Activated B cell treated with CpG ODN at 0.5 μM for 24 hours (primary cell): Measurements from ENCODE around the gene SNORC. TPM values are rescaled to one million over a fixed set of nuclear protein-coding genes. Genes with fewer than 3 reads are reported as not detected.

Experiments used
- ATAC-seq: fragments of 200-7000 bp; cut with Tn5 transposase; one replicate; pipeline ENCODE4 v1.10.0; 2021; ENCODE audit warnings: low read depth, mild to moderate bottlenecking, moderate library complexity
- CTCF ChIA-PET: fragments of 350-600 bp; sonication (Branson Sonifier 250); formaldehyde crosslinking; loops from one replicate; lab custom pipeline; 2021; ENCODE audit warnings: antibody characterized with exemption; lab: Charles Lee
- POLR2A ChIA-PET: fragments of 350-600 bp; sonication (Branson Sonifier 250); formaldehyde crosslinking; loops from one replicate; lab custom pipeline; 2021; ENCODE audit warnings: antibody characterized with exemption; lab: Charles Lee
- DNase-seq: peaks from one replicate; pipeline ENCODE4 v3.0.0; 2022
- H3K27ac Mint-ChIP-seq: one replicate; pipeline ENCODE4 v1.8.0; 2020; ENCODE audit warnings: mixed read lengths
- H3K27me3 Mint-ChIP-seq: one replicate; pipeline ENCODE4 v1.8.0; 2021; ENCODE audit warnings: mixed read lengths
- H3K36me3 Mint-ChIP-seq: one replicate; pipeline ENCODE4 v1.8.0; 2021; ENCODE audit warnings: low read depth, mixed read lengths
- H3K4me1 Mint-ChIP-seq: one replicate; pipeline ENCODE4 v1.8.0; 2021; ENCODE audit warnings: mixed read lengths
- H3K4me3 Mint-ChIP-seq: one replicate; pipeline ENCODE4 v1.8.0; 2020; ENCODE audit warnings: mild to moderate bottlenecking, mixed read lengths
- H3K9me3 Mint-ChIP-seq: one replicate; pipeline ENCODE4 v1.8.0; 2020; ENCODE audit warnings: mixed read lengths
- CTCF ChIP-seq: fragments of 200-600 bp; IDR thresholded peaks from one replicate; pipeline ENCODE4 v1.8.0; 2022; ENCODE audit warnings: antibody characterized with exemption, mild to moderate bottlenecking
- intact Hi-C: fragments of 100-400 bp; cut with micrococcal nuclease; formaldehyde crosslinking; loops from one replicate; pipeline ENCODE4 v1.15.1; 2024
- total RNA-seq: library from RNA; stranded (reverse); gene quantifications from 2 replicates; pipeline ENCODE4 v1.2.3, GENCODE V29; 2022

Gene SNORC
- total RNA-seq, 1 donor from 2014 or later, result 2.1 TPM

- no peak for ATAC-seq
- peaks cover 5% of the 10 kb centered on the region for H3K27me3 Mint-ChIP-seq
- no peaks in the 10 kb centered on the region for H3K4me1 Mint-ChIP-seq
- ChIA-PET CTCF (no interaction called here), POLR2A (interaction anchor here (0.6 kb wide), 1 partner anchor 402 kb away, joined by 3 read pairs; no protein-coding TSS in a partner anchor)
- H3K27ac Mint-ChIP-seq, result no peak overlapping the region
- DNase-seq, result no peak
- no peaks in the 10 kb centered on the region for H3K9me3 Mint-ChIP-seq
- no peak for TF ChIP-seq CTCF
- H3K36me3 Mint-ChIP-seq, result no peaks in the 10 kb centered on the region
- intact Hi-C loops, result no loop called here
- H3K4me3 Mint-ChIP-seq, result no peak overlapping the region
These were observed 12.0 kb downstream of the SNORC start for GRCh38 chr2:232882085-232882484.

- no peak for TF ChIP-seq CTCF
- Mint-ChIP-seq H3K4me3 (no peak overlapping the region), H3K9me3 (no peaks in the 10 kb centered on the region), H3K27me3 (peaks cover 3% of the 10 kb centered on the region), H3K27ac (no peak overlapping the region), H3K36me3 (no peaks in the 10 kb centered on the region), H3K4me1 (no peaks in the 10 kb centered on the region)
- intact Hi-C loops, result no loop called here
- ChIA-PET POLR2A (no interaction called here), CTCF (no interaction called here)
- DNase-seq (no peak), ATAC-seq (no peak)
These were observed 12.5 kb downstream of the SNORC start for GRCh38 chr2:232882505-232883115.

- Mint-ChIP-seq H3K36me3 (no peaks in the 10 kb centered on the region), H3K27me3 (no peaks in the 10 kb centered on the region), H3K4me1 (no peaks in the 10 kb centered on the region), H3K4me3 (no peak overlapping the region), H3K27ac (no peak overlapping the region), H3K9me3 (no peaks in the 10 kb centered on the region)
- intact Hi-C loops, result no loop called here
- TF ChIP-seq CTCF, result no peak
- ChIA-PET POLR2A (no interaction called here), CTCF (no interaction called here)
- no peak for ATAC-seq
- no peak for DNase-seq
These were observed 13.2 kb downstream of the SNORC start for GRCh38 chr2:232883116-232883721.

- Mint-ChIP-seq H3K27me3 (no peaks in the 10 kb centered on the region), H3K27ac (no peak overlapping the region), H3K9me3 (no peaks in the 10 kb centered on the region), H3K4me3 (no peak overlapping the region), H3K4me1 (no peaks in the 10 kb centered on the region), H3K36me3 (no peaks in the 10 kb centered on the region)
- DNase-seq, result no peak
- no peak for ATAC-seq
- no peak for TF ChIP-seq CTCF
- ChIA-PET CTCF (no interaction called here), POLR2A (no interaction called here)
- intact Hi-C loops, result no loop called here
These were observed 13.9 kb downstream of the SNORC start for GRCh38 chr2:232884001-232884421.

GRCh38 chr2:232884549-232885263 lies 14.6 kb downstream of the SNORC start:
- Mint-ChIP-seq H3K36me3 (no peaks in the 10 kb centered on the region), H3K4me1 (no peaks in the 10 kb centered on the region), H3K4me3 (no peak overlapping the region), H3K27me3 (peaks cover under 1% of the 10 kb centered on the region), H3K9me3 (no peaks in the 10 kb centered on the region), H3K27ac (no peak overlapping the region)
- ATAC-seq (no peak), DNase-seq (no peak)
- POLR2A ChIA-PET, result no interaction called here
- intact Hi-C loops, result no loop called here
- CTCF ChIA-PET, result no interaction called here
- no peak for TF ChIP-seq CTCF
